Mucosa of rectum (tissue), 2 donors: Measurements from ENCODE around the gene PTPRK.

Source experiments
- H3K27ac ChIP-seq, 2 donors: one replicate each; pipeline ENCODE4 v1.7.0; 2013; ENCODE audit warnings: inconsistent platforms in 2 of 2, low read depth in 2 of 2, low read length in 2 of 2
- H3K27me3 ChIP-seq, 2 donors: one replicate each; pipeline ENCODE4 v1.7.0; 2013; ENCODE audit warnings: low read length in 2 of 2; ENCODE audit not compliant: control insufficient read depth in 2 of 2, insufficient read depth in 2 of 2
- H3K36me3 ChIP-seq, 2 donors: one replicate each; pipeline ENCODE4 v1.7.0; 2013; ENCODE audit warnings: low read length in 2 of 2; ENCODE audit not compliant: control insufficient read depth in 2 of 2, insufficient read depth in 2 of 2
- H3K4me1 ChIP-seq, 2 donors: one replicate each; pipeline ENCODE4 v1.7.0; 2013; ENCODE audit warnings: low read length in 2 of 2, mild to moderate bottlenecking in 1 of 2; ENCODE audit not compliant: control insufficient read depth in 2 of 2, insufficient read depth in 2 of 2
- H3K4me3 ChIP-seq, 2 donors: one replicate each; pipeline ENCODE4 v1.7.0; 2013; ENCODE audit warnings: low read length in 2 of 2
- H3K9ac ChIP-seq, 2 donors: one replicate each; pipeline ENCODE4 v1.7.0; 2013; ENCODE audit warnings: low read length in 2 of 2, low read depth in 1 of 2, mild to moderate bottlenecking in 1 of 2
- H3K9me3 ChIP-seq, 2 donors: one replicate each; pipeline ENCODE4 v1.7.0; 2013; ENCODE audit warnings: low read length in 2 of 2; ENCODE audit not compliant: control insufficient read depth in 2 of 2
- donor health status: healthy.
- donor health status: Normal muscosa, but diverticular disease.

The PTPRK gene

DNA sequence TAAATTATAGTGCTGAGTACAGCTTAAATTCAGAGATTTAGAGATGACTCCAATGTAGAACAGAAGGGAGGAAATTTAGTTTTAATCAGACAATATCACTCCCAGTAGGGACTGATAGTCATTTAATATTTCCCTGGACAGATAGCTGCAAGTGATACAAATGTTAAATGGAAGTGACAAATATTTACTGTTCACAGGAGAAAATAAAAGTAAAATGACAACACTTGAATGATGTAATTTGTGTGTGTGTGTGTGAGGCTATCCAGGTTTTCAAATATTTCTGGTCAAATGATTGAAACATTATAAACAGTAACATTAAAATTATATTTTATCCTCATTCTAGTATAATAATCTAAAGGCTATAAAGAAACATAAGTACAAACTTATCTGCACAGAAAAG lies 399.2 kb downstream of the PTPRK start:
- Histone ChIP-seq H3K9ac (no peak overlapping the region), H3K4me1 (no peaks in the 10 kb centered on the region), H3K27ac (no peak overlapping the region), H3K36me3 (no peaks in the 10 kb centered on the region), H3K27me3 (no peaks in the 10 kb centered on the region), H3K4me3 (no peak overlapping the region), H3K9me3 (no peaks in the 10 kb centered on the region)

GRCh38 chr6:128118401-128118800 lies 402.0 kb downstream of the PTPRK start:
- no peak overlapping the region for H3K9ac ChIP-seq
- no peaks in the 10 kb centered on the region for H3K4me1 ChIP-seq
- no peak overlapping the region for H3K27ac ChIP-seq
- no peak overlapping the region for H3K4me3 ChIP-seq
- no peaks in the 10 kb centered on the region for H3K36me3 ChIP-seq
- H3K27me3 ChIP-seq = no peaks in the 10 kb centered on the region
- no peaks in the 10 kb centered on the region for H3K9me3 ChIP-seq

GRCh38 chr6:128117916-128118315 lies 402.5 kb downstream of the PTPRK start:
- H3K27me3 ChIP-seq = no peaks in the 10 kb centered on the region
- no peak overlapping the region for H3K9ac ChIP-seq
- H3K27ac ChIP-seq = no peak overlapping the region
- peaks cover 0 to 2% of the 10 kb centered on the region in 2 donors for H3K4me1 ChIP-seq
- H3K36me3 ChIP-seq = no peaks in the 10 kb centered on the region
- no peak overlapping the region for H3K4me3 ChIP-seq
- no peaks in the 10 kb centered on the region for H3K9me3 ChIP-seq

DNA sequence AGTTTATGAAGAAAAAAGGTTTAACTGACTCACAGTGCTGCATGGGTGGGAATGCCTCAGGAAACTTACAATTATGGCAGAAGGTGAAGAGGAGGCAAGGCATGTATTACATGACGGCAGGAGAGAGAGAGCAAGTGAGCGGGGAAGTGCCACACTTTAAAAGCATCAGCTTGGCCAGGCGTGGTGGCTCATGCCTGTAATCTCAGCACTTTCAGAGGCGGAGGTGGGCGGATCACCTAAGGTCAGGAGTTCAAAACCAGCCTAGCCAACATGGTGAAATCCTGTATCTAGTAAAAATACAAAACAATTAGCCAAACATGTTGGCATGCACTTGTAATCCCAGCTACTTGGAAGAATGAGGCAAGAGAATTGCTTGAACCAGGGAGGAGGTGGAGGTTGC lies 406.2 kb downstream of the PTPRK start:
- H3K27ac ChIP-seq = no peak overlapping the region
- H3K9ac ChIP-seq = no peak overlapping the region
- no peaks in the 10 kb centered on the region for H3K9me3 ChIP-seq
- H3K4me3 ChIP-seq = no peak overlapping the region
- no peaks in the 10 kb centered on the region for H3K36me3 ChIP-seq
- H3K4me1 ChIP-seq = peaks cover 0 to 4% of the 10 kb centered on the region in 2 donors
- no peaks in the 10 kb centered on the region for H3K27me3 ChIP-seq

- Histone ChIP-seq H3K4me3 (peak overlapping the region; percentile 40 to 62), H3K4me1 (peaks cover 0 to 4% of the 10 kb centered on the region in 2 donors), H3K9ac (peak overlapping the region in 1 of 2 donors; percentile 39), H3K9me3 (no peaks in the 10 kb centered on the region), H3K36me3 (no peaks in the 10 kb centered on the region), H3K27ac (no peak overlapping the region), H3K27me3 (no peaks in the 10 kb centered on the region)
Measured at GRCh38 chr6:128112494-128112893, 407.9 kb downstream of the PTPRK start.

- Histone ChIP-seq H3K9ac (no peak overlapping the region), H3K27ac (no peak overlapping the region)
Measured at GRCh38 chr6:128111096-128111495, 409.3 kb downstream of the PTPRK start.

DNA sequence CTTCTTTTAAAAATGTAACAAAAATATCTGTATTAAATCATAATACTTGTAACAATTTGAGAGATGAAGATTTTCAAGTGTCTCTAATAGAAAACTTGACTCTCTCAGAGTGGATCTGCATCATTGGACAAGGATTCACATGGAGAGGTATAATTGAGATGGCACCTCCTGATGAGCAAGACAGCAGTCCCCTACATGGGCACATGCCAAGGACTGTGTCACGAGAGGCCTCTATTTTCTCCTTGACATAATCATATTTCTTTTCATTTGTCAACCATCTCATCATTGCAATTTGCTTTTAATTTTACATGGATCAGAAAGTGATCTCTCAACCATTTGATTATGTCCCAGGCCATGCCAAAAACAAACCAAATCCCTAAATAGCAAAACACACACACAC lies 412.7 kb downstream of the PTPRK start:
- peaks cover 0 to under 1% of the 10 kb centered on the region in 2 donors for H3K4me1 ChIP-seq
- no peaks in the 10 kb centered on the region for H3K9me3 ChIP-seq
- no peak overlapping the region for H3K9ac ChIP-seq
- no peaks in the 10 kb centered on the region for H3K27me3 ChIP-seq
- H3K36me3 ChIP-seq = no peaks in the 10 kb centered on the region
- H3K4me3 ChIP-seq = no peak overlapping the region
- no peak overlapping the region for H3K27ac ChIP-seq

More at GRCh38 chr6:128111096-128111495, 409.3 kb downstream of the PTPRK start:
- H3K27me3 ChIP-seq = no peaks in the 10 kb centered on the region
- H3K4me3 ChIP-seq = no peak overlapping the region
- H3K36me3 ChIP-seq = no peaks in the 10 kb centered on the region
- H3K9me3 ChIP-seq = no peaks in the 10 kb centered on the region
- peaks cover 0 to 4% of the 10 kb centered on the region in 2 donors for H3K4me1 ChIP-seq

GRCh38 chr6:128099571-128100197 lies 420.7 kb downstream of the PTPRK start:
- no peak overlapping the region for H3K27ac ChIP-seq
- no peaks in the 10 kb centered on the region for H3K4me1 ChIP-seq
- no peaks in the 10 kb centered on the region for H3K36me3 ChIP-seq
- no peaks in the 10 kb centered on the region for H3K27me3 ChIP-seq
- H3K9me3 ChIP-seq = no peaks in the 10 kb centered on the region
- H3K4me3 ChIP-seq = no peak overlapping the region
- no peak overlapping the region for H3K9ac ChIP-seq

GRCh38 chr6:128098000-128098581 lies 422.3 kb downstream of the PTPRK start:
- Histone ChIP-seq H3K4me1 (no peaks in the 10 kb centered on the region), H3K4me3 (no peak overlapping the region), H3K9me3 (no peaks in the 10 kb centered on the region), H3K9ac (no peak overlapping the region), H3K27me3 (no peaks in the 10 kb centered on the region), H3K27ac (no peak overlapping the region), H3K36me3 (no peaks in the 10 kb centered on the region)

- no peaks in the 10 kb centered on the region for H3K4me1 ChIP-seq
- H3K27ac ChIP-seq = no peak overlapping the region
- no peaks in the 10 kb centered on the region for H3K36me3 ChIP-seq
- H3K9ac ChIP-seq = no peak overlapping the region
- H3K4me3 ChIP-seq = no peak overlapping the region
- H3K9me3 ChIP-seq = no peaks in the 10 kb centered on the region
- H3K27me3 ChIP-seq = no peaks in the 10 kb centered on the region
Measured at GRCh38 chr6:128097009-128097408, 423.4 kb downstream of the PTPRK start.
